Stimulated activated memory B cell treated with anti-CD40 and anti-IgM and Interleukin-4, amounts not matched to agents 10 μg/mL and 1 μg/mL and 100 μg/mL, for 72 hours (primary cell): ENCODE data around the gene TTC28.
"Not testable (repeated sequence)": the region's sequence is repeated elsewhere in the genome, so short reads cannot be mapped to it uniquely, and the experiment has no call there.

Source experiments
- ATAC-seq: fragments of 150-1000 bp; cut with Tn5 transposase; 2 replicates; pipeline ENCODE4 v1.10.0; 2021
- H3K27ac Mint-ChIP-seq: one replicate; pipeline ENCODE4 v1.8.0; 2022; ENCODE audit warnings: mild to moderate bottlenecking, mixed read lengths
- H3K27me3 Mint-ChIP-seq: one replicate; pipeline ENCODE4 v1.8.0; 2022; ENCODE audit warnings: mixed read lengths
- H3K36me3 Mint-ChIP-seq: one replicate; pipeline ENCODE4 v1.8.0; 2022; ENCODE audit warnings: mixed read lengths
- H3K4me1 Mint-ChIP-seq: one replicate; pipeline ENCODE4 v1.8.0; 2022; ENCODE audit warnings: mixed read lengths
- H3K4me3 Mint-ChIP-seq: one replicate; pipeline ENCODE4 v1.8.0; 2022; ENCODE audit warnings: mild to moderate bottlenecking, moderate library complexity, mixed read lengths
- H3K9me3 Mint-ChIP-seq: one replicate; pipeline ENCODE4 v1.8.0; 2022; ENCODE audit warnings: mixed read lengths

Gene TTC28

DNA sequence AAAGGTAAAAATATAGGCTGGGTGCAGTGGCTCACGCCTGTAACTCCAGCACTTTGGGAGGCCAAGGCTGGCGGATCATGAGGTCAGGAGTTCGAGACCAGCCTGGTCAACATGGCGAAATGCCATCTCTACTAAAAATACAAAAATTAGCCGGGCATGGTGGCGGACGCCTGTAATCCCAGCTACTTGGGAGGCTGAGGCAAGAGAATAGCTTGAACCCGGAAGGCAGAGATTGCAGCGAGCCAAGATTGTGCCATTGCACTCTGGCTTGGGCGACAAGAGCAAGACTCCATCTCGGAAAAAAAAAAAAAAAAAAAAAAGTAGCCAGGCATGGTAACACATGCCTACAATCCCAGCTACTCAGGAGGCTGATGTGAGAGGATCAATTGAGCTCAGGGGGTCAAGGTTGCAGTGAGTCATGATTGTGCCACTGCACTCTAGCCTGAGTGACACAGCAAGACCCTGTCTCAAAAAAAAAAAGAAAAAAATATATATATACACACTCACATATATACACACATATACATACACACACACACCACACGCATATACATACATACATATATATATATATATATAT, 112.6 kb downstream of the TTC28 start:
- H3K4me1 Mint-ChIP-seq, ATAC-seq, H3K9me3 Mint-ChIP-seq, H3K4me3 Mint-ChIP-seq, H3K36me3 Mint-ChIP-seq, H3K27ac Mint-ChIP-seq: not testable (repeated sequence)
- H3K27me3 Mint-ChIP-seq, result peaks cover 26% of the 10 kb centered on the region

DNA sequence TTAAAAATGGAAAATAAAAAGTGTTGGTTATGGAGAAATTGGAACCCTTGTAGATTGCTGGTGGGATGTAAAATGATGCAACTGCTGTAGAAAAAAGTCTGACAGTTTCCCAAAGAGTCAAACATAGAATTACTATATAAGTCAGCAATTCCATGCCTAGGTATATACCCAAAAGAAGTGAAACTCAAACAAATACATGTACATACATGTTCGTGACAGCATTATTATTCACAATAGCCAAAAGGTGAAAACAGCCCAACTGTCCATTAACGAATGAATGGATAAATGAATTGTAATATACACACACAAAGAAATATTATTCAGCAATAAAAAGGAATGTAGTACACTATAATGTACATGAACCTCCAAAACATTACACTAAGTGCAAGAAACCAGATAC, 116.0 kb downstream of the TTC28 start:
- Mint-ChIP-seq H3K4me1 (no peaks in the 10 kb centered on the region), H3K36me3 (no peaks in the 10 kb centered on the region), H3K27ac (no peak overlapping the region), H3K27me3 (peaks cover 44% of the 10 kb centered on the region), H3K9me3 (no peaks in the 10 kb centered on the region), H3K4me3 (no peak overlapping the region)
- ATAC-seq, result no peak

GRCh38 chr22:28562324-28562723, 117.3 kb downstream of the TTC28 start:
- H3K27ac Mint-ChIP-seq, result no peak overlapping the region
- no peaks in the 10 kb centered on the region for H3K36me3 Mint-ChIP-seq
- H3K4me1 Mint-ChIP-seq, result no peaks in the 10 kb centered on the region
- H3K9me3 Mint-ChIP-seq, result peaks cover under 1% of the 10 kb centered on the region
- H3K4me3 Mint-ChIP-seq, result no peak overlapping the region
- peaks cover 32% of the 10 kb centered on the region for H3K27me3 Mint-ChIP-seq
- ATAC-seq, result no peak

DNA sequence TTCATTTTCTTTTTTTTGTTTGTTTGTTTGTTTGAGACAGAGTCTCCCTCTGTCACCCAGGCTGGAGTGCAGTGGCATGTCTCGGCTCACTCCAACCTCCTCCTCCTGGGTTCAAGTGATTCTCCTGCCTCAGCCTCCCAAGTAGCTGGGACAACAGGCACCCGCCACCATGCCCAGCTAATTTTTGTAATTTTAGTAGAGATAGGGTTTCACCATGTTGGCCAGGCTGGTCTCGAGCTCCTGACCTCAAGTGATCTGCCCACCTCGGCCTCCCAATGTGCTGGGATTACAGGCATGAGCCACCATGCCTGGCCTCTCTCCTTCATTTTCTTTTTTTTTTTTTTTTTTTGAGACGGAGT, 118.9 kb downstream of the TTC28 start:
- H3K36me3 Mint-ChIP-seq, ATAC-seq, H3K9me3 Mint-ChIP-seq, H3K27ac Mint-ChIP-seq, H3K4me1 Mint-ChIP-seq, H3K4me3 Mint-ChIP-seq: not testable (repeated sequence)
- peaks cover 19% of the 10 kb centered on the region for H3K27me3 Mint-ChIP-seq

DNA sequence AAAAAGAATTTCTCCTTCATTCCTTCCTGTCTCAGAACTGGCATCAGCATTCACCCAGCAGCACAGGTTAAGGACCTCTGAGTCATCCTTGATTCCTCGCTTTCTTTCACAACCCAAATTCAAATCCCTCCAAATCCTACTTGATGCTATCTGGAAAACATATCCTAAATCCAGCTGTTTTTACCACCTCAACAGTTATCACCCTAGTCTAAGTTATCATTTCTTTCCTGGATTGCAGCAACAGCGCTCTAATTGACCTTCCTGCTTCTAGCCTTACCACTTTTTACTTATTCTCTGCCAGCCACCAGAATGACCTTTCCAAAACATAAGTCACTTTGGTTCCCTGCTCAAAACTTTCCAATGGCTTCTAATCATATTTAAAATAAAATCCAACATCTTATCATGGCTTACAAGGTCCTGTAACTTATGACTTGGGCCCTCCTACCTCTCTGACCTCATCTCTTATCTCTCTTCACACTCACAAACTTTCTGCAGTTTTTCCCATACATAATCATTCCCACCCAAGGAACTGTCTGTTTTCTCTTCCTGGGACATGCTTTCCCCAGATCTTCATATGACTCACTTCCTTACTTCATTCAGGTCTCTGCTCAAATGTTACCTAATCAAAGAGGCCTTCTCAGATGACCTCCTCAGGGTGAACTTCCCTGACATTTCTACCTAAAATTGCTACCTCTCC, 119.4 kb downstream of the TTC28 start:
- no peak overlapping the region for H3K4me3 Mint-ChIP-seq
- H3K27me3 Mint-ChIP-seq, result peaks cover 19% of the 10 kb centered on the region
- peaks cover 3% of the 10 kb centered on the region for H3K9me3 Mint-ChIP-seq
- H3K27ac Mint-ChIP-seq, result no peak overlapping the region
- no peak for ATAC-seq
- H3K36me3 Mint-ChIP-seq, result no peaks in the 10 kb centered on the region
- H3K4me1 Mint-ChIP-seq, result no peaks in the 10 kb centered on the region

DNA sequence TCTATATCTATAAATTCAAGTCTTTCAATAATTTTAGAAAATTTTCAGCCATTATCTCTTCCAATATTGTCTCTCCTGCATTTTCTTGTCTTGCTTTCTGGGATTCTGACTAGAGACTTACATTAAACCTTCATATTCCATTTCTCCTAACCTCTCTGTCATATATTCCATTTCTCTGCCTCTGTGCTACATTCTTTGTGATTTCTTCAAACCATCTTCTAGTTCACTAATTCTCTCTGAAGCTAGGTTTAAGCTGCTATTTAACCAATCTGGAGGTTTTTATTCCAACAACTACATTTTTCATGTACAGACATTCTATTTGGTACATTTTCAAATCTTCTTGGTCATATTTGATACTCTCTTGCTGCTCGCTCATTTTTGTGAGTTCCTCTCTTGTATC, 122.5 kb downstream of the TTC28 start:
- Mint-ChIP-seq H3K4me3 (no peak overlapping the region), H3K27me3 (peaks cover 19% of the 10 kb centered on the region), H3K27ac (no peak overlapping the region), H3K4me1 (no peaks in the 10 kb centered on the region), H3K9me3 (peaks cover 5% of the 10 kb centered on the region), H3K36me3 (no peaks in the 10 kb centered on the region)
- ATAC-seq, result no peak

- not testable (repeated sequence) for H3K4me3 Mint-ChIP-seq, H3K27me3 Mint-ChIP-seq, H3K4me1 Mint-ChIP-seq, H3K27ac Mint-ChIP-seq, H3K36me3 Mint-ChIP-seq, H3K9me3 Mint-ChIP-seq, ATAC-seq
Measured at GRCh38 chr22:28553108-28553866, 126.4 kb downstream of the TTC28 start.

GRCh38 chr22:28548406-28548805, 131.2 kb downstream of the TTC28 start:
- peaks cover 2% of the 10 kb centered on the region for H3K9me3 Mint-ChIP-seq
- peaks cover 2% of the 10 kb centered on the region for H3K27me3 Mint-ChIP-seq
- H3K4me3 Mint-ChIP-seq, result no peak overlapping the region
- H3K4me1 Mint-ChIP-seq, result no peaks in the 10 kb centered on the region
- H3K36me3 Mint-ChIP-seq, result no peaks in the 10 kb centered on the region
- no peak for ATAC-seq
- no peak overlapping the region for H3K27ac Mint-ChIP-seq

- ATAC-seq, result no peak
- Mint-ChIP-seq H3K36me3 (no peaks in the 10 kb centered on the region), H3K27ac (no peak overlapping the region)
Measured at GRCh38 chr22:28547132-28547842, 132.4 kb downstream of the TTC28 start.

DNA sequence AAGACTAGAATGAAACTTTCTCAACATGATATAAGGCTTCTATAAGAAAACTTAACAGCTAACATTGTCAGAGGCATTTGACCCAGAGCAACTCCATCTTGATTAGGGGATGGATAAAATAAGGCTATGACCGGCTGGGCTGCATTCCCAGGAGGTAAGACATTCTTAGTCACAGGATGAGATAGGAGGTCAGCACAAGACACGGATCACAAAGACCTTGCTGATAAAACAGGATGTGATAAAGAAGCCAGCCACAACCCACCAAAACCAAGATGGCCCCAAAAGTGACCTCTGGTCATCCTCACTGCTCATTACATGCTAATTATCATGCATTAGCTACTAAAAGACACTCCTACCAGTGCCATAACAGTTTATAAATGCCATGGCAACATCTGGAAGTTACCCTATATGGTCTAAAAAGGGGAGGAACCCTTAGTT, 135.2 kb downstream of the TTC28 start:
- Mint-ChIP-seq H3K9me3 (peaks cover 8% of the 10 kb centered on the region), H3K4me1 (no peaks in the 10 kb centered on the region), H3K36me3 (no peaks in the 10 kb centered on the region), H3K4me3 (no peak overlapping the region), H3K27ac (no peak overlapping the region), H3K27me3 (peaks cover 13% of the 10 kb centered on the region)
- no peak for ATAC-seq

More at GRCh38 chr22:28547132-28547842, 132.4 kb downstream of the TTC28 start:
- H3K4me3 Mint-ChIP-seq, result no peak overlapping the region
- peaks cover 6% of the 10 kb centered on the region for H3K9me3 Mint-ChIP-seq
- peaks cover 13% of the 10 kb centered on the region for H3K27me3 Mint-ChIP-seq
- H3K4me1 Mint-ChIP-seq, result no peaks in the 10 kb centered on the region

GRCh38 chr22:28542980-28543621, 136.5 kb downstream of the TTC28 start:
- H3K36me3 Mint-ChIP-seq, result no peaks in the 10 kb centered on the region
- no peak for ATAC-seq

DNA sequence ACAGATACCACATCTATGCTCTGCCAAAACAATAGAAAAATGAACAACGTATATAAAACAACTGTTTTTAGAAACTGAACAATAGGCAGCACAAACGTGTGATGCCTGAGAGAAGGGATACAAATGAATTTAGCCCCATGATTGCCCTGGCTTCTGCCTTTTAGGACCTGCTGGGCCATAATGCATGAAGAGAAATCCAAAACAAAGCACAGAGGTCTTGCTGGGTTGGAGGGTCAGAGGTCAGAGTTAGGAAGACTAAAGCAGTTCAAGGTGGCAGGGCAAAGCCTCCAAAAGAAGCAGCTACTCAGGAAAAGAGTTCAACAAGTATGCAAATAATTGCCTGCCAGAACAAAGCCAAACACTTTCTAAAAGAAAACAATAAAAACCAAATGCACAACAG, 138.5 kb downstream of the TTC28 start:
- Mint-ChIP-seq H3K4me3 (no peak overlapping the region), H3K36me3 (no peaks in the 10 kb centered on the region), H3K27me3 (peaks cover 13% of the 10 kb centered on the region), H3K4me1 (no peaks in the 10 kb centered on the region), H3K9me3 (peaks cover 8% of the 10 kb centered on the region), H3K27ac (no peak overlapping the region)
- no peak for ATAC-seq

More at GRCh38 chr22:28542980-28543621, 136.5 kb downstream of the TTC28 start:
- Mint-ChIP-seq H3K9me3 (peaks cover 8% of the 10 kb centered on the region), H3K27me3 (peaks cover 13% of the 10 kb centered on the region), H3K27ac (no peak overlapping the region), H3K4me3 (no peak overlapping the region), H3K4me1 (no peaks in the 10 kb centered on the region)

- no peak overlapping the region for H3K27ac Mint-ChIP-seq
- ATAC-seq, result no peak
- no peaks in the 10 kb centered on the region for H3K4me1 Mint-ChIP-seq
- peaks cover 8% of the 10 kb centered on the region for H3K9me3 Mint-ChIP-seq
- H3K36me3 Mint-ChIP-seq, result no peaks in the 10 kb centered on the region
- H3K27me3 Mint-ChIP-seq, result peaks cover 13% of the 10 kb centered on the region
- H3K4me3 Mint-ChIP-seq, result no peak overlapping the region
Measured at GRCh38 chr22:28538922-28539321, 140.7 kb downstream of the TTC28 start.

DNA sequence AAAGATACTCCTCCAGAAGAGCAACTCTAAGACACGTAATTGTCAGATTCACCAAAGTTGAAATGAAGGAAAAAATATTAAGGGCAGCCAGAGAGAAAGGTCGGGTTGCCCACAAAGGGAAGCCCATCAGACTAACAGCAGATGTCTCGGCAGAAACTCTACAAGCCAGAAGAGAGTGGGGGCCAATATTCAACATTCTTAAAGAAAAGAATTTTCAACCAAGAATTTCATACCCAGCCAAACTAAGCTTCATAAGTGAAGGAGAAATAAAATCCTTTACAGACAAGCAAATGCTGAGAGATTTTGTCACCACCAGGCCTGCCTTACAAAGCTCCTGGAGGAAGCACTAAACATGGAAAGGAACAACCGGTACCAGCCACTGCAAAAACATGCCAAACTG, 149.1 kb downstream of the TTC28 start:
- Mint-ChIP-seq H3K9me3 (peaks cover 15% of the 10 kb centered on the region), H3K27me3 (peaks cover 27% of the 10 kb centered on the region)
- H3K36me3 Mint-ChIP-seq, H3K4me1 Mint-ChIP-seq, H3K27ac Mint-ChIP-seq, H3K4me3 Mint-ChIP-seq, ATAC-seq: not testable (repeated sequence)

DNA sequence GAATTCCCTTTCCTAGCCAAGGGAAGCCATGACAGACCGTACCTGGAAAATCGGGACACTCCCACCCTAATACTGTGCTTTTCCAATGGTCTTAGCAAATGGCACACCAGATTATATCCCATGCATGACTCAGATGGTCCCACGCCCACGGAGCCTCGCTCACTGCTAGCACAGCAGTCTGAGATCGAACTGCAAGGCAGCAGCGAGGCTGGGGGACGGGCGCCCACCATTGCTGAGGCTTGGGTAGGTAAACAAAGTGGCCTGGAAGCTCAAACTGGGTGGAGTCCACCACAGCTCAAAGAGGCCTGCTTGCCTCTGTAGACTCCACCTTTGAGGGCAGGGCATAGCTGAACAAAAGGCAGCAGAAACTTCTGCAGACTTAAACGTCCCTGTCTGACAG, 150.5 kb downstream of the TTC28 start:
- not testable (repeated sequence) for H3K36me3 Mint-ChIP-seq, H3K27ac Mint-ChIP-seq, H3K4me3 Mint-ChIP-seq, ATAC-seq, H3K4me1 Mint-ChIP-seq
- Mint-ChIP-seq H3K9me3 (peaks cover 15% of the 10 kb centered on the region), H3K27me3 (peaks cover 27% of the 10 kb centered on the region)
